NT2/D1 (cell line): ENCODE measurements around the gene WBP4.

Source experiments
- YY1 ChIP-seq: IDR thresholded peaks from 2 replicates; pipeline ENCODE4 v1.6.1; 2011; ENCODE audit not compliant: insufficient read length, insufficient read depth
- ZNF274 ChIP-seq: IDR thresholded peaks from 2 replicates; pipeline ENCODE4 v1.6.1; 2011; ENCODE audit warnings: mild to moderate bottlenecking, low read depth, low read length

GRCh38 chr13:41034881-41035280, 26.4 kb upstream of the WBP4 start:
- TF ChIP-seq ZNF274 (no peak), YY1 (no peak)
